WTC11 (cell line): ENCODE results near the gene PPP2R2C. TPM values are rescaled to one million over a fixed set of nuclear protein-coding genes. Genes with fewer than 3 reads are reported as not detected.

ENCODE experiments used
- CBFB ChIP-seq: sonication (generic); formaldehyde crosslinking; IDR thresholded peaks from 2 replicates; pipeline ENCODE4 v1.8.1; 2022; ENCODE audit warnings: mild to moderate bottlenecking, low read depth, missing genetic modification reagents
- E2F5 ChIP-seq: sonication (generic); formaldehyde crosslinking; IDR thresholded peaks from 2 replicates; pipeline ENCODE4 v1.8.1; 2022; ENCODE audit warnings: mild to moderate bottlenecking, moderate library complexity, missing genetic modification reagents
- FOXP1 ChIP-seq: sonication (generic); formaldehyde crosslinking; IDR thresholded peaks from 2 replicates; pipeline ENCODE4 v1.8.0; 2022; ENCODE audit warnings: missing genetic modification reagents, mild to moderate bottlenecking, moderate library complexity, borderline replicate concordance
- JUN ChIP-seq: sonication (generic); formaldehyde crosslinking; IDR thresholded peaks from 2 replicates; pipeline ENCODE4 v1.8.0; 2023; ENCODE audit warnings: mild to moderate bottlenecking, missing genetic modification reagents
- NR2C2 ChIP-seq: sonication (generic); formaldehyde crosslinking; IDR thresholded peaks from 2 replicates; pipeline ENCODE4 v1.8.0; 2022; ENCODE audit warnings: mild to moderate bottlenecking, missing genetic modification reagents
- NR3C1 ChIP-seq: sonication (generic); formaldehyde crosslinking; conservative IDR thresholded peaks from 2 replicates; pipeline ENCODE4 v1.8.1; 2023; ENCODE audit warnings: low read depth, mild to moderate bottlenecking, missing genetic modification reagents
- OVOL2 ChIP-seq: fragments of 250-450 bp; sonication (Bioruptor Pico); IDR thresholded peaks from 2 replicates; pipeline ENCODE4 v1.9.0; 2021; ENCODE audit warnings: mild to moderate bottlenecking, borderline replicate concordance
- SOX15 ChIP-seq: fragments of 250-450 bp; sonication (Bioruptor Pico); IDR thresholded peaks from 2 replicates; pipeline ENCODE4 v1.9.0; 2021; ENCODE audit warnings: mild to moderate bottlenecking
- TEAD1 ChIP-seq: sonication (generic); formaldehyde crosslinking; IDR thresholded peaks from 2 replicates; pipeline ENCODE4 v1.8.0; 2022; ENCODE audit warnings: mild to moderate bottlenecking, missing genetic modification reagents
- USF2 ChIP-seq: sonication (generic); formaldehyde crosslinking; IDR thresholded peaks from 2 replicates; pipeline ENCODE4 v1.8.1; 2023; ENCODE audit warnings: mild to moderate bottlenecking, missing genetic modification reagents, moderate library complexity
- ZNF281 ChIP-seq: sonication (generic); formaldehyde crosslinking; IDR thresholded peaks from 2 replicates; pipeline ENCODE4 v1.8.0; 2023; ENCODE audit warnings: mild to moderate bottlenecking, missing genetic modification reagents
- ZNF317 ChIP-seq: sonication (generic); formaldehyde crosslinking; IDR thresholded peaks from 2 replicates; pipeline ENCODE4 v1.8.1; 2023; ENCODE audit warnings: low read depth, mild to moderate bottlenecking, moderate library complexity, missing genetic modification reagents, borderline replicate concordance
- ZNF396 ChIP-seq: fragments of 250-450 bp; sonication (Bioruptor Pico); IDR thresholded peaks from 2 replicates; pipeline ENCODE4 v1.8.0; 2021; ENCODE audit warnings: mild to moderate bottlenecking, moderate library complexity, borderline replicate concordance
- total RNA-seq: library from RNA; stranded (reverse); gene quantifications from 3 replicates; pipeline ENCODE4 v1.2.3, GENCODE V29; 2021
- TF ChIP-seq, protein P1 (sequence below): fragments of 250-450 bp; sonication (Bioruptor Pico); IDR thresholded peaks from 2 replicates; pipeline ENCODE4 v1.9.0; 2021; ENCODE audit warnings: mild to moderate bottlenecking, borderline replicate concordance
- TF ChIP-seq, protein P2 (sequence below): sonication (generic); formaldehyde crosslinking; IDR thresholded peaks from 2 replicates; pipeline ENCODE4 v1.8.1; 2022; ENCODE audit warnings: mild to moderate bottlenecking, missing genetic modification reagents, moderate library complexity, borderline replicate concordance
- TF ChIP-seq, protein P3 (sequence below): sonication (generic); formaldehyde crosslinking; conservative IDR thresholded peaks from 2 replicates; pipeline ENCODE4 v1.8.1; 2023; ENCODE audit warnings: mild to moderate bottlenecking, low read depth, missing genetic modification reagents, moderate library complexity

PPP2R2C gene
- total RNA-seq, 1 experiment from 2014 or later, result 11.5 TPM

GRCh38 chr4:6332669-6333050, 139.8 kb downstream of the PPP2R2C start (continued):
- TF ChIP-seq, protein P1, sequence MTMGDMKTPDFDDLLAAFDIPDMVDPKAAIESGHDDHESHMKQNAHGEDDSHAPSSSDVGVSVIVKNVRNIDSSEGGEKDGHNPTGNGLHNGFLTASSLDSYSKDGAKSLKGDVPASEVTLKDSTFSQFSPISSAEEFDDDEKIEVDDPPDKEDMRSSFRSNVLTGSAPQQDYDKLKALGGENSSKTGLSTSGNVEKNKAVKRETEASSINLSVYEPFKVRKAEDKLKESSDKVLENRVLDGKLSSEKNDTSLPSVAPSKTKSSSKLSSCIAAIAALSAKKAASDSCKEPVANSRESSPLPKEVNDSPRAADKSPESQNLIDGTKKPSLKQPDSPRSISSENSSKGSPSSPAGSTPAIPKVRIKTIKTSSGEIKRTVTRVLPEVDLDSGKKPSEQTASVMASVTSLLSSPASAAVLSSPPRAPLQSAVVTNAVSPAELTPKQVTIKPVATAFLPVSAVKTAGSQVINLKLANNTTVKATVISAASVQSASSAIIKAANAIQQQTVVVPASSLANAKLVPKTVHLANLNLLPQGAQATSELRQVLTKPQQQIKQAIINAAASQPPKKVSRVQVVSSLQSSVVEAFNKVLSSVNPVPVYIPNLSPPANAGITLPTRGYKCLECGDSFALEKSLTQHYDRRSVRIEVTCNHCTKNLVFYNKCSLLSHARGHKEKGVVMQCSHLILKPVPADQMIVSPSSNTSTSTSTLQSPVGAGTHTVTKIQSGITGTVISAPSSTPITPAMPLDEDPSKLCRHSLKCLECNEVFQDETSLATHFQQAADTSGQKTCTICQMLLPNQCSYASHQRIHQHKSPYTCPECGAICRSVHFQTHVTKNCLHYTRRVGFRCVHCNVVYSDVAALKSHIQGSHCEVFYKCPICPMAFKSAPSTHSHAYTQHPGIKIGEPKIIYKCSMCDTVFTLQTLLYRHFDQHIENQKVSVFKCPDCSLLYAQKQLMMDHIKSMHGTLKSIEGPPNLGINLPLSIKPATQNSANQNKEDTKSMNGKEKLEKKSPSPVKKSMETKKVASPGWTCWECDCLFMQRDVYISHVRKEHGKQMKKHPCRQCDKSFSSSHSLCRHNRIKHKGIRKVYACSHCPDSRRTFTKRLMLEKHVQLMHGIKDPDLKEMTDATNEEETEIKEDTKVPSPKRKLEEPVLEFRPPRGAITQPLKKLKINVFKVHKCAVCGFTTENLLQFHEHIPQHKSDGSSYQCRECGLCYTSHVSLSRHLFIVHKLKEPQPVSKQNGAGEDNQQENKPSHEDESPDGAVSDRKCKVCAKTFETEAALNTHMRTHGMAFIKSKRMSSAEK, result no peak
- no peak for TF ChIP-seq ZNF317 (CRISPR knock-in tag)
- TF ChIP-seq TEAD1 (CRISPR knock-in tag), result no peak
- TF ChIP-seq JUN (CRISPR knock-in tag), result no peak
- no peak for TF ChIP-seq USF2
- TF ChIP-seq, protein P2, sequence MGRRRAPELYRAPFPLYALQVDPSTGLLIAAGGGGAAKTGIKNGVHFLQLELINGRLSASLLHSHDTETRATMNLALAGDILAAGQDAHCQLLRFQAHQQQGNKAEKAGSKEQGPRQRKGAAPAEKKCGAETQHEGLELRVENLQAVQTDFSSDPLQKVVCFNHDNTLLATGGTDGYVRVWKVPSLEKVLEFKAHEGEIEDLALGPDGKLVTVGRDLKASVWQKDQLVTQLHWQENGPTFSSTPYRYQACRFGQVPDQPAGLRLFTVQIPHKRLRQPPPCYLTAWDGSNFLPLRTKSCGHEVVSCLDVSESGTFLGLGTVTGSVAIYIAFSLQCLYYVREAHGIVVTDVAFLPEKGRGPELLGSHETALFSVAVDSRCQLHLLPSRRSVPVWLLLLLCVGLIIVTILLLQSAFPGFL (CRISPR knock-in tag), result no peak
- TF ChIP-seq E2F5 (CRISPR knock-in tag), result no peak
- TF ChIP-seq CBFB, result no peak
- TF ChIP-seq ZNF281 (CRISPR knock-in tag), result no peak
- TF ChIP-seq NR2C2 (CRISPR knock-in tag), result no peak
- TF ChIP-seq ZNF396 (CRISPR knock-in tag), result no peak
- TF ChIP-seq SOX15, result no peak
- TF ChIP-seq NR3C1 (CRISPR knock-in tag), result no peak
- TF ChIP-seq, protein P3, sequence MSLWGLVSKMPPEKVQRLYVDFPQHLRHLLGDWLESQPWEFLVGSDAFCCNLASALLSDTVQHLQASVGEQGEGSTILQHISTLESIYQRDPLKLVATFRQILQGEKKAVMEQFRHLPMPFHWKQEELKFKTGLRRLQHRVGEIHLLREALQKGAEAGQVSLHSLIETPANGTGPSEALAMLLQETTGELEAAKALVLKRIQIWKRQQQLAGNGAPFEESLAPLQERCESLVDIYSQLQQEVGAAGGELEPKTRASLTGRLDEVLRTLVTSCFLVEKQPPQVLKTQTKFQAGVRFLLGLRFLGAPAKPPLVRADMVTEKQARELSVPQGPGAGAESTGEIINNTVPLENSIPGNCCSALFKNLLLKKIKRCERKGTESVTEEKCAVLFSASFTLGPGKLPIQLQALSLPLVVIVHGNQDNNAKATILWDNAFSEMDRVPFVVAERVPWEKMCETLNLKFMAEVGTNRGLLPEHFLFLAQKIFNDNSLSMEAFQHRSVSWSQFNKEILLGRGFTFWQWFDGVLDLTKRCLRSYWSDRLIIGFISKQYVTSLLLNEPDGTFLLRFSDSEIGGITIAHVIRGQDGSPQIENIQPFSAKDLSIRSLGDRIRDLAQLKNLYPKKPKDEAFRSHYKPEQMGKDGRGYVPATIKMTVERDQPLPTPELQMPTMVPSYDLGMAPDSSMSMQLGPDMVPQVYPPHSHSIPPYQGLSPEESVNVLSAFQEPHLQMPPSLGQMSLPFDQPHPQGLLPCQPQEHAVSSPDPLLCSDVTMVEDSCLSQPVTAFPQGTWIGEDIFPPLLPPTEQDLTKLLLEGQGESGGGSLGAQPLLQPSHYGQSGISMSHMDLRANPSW, result no peak
- TF ChIP-seq OVOL2, result no peak
- TF ChIP-seq FOXP1 (CRISPR knock-in tag), result no peak
